Stimulated activated CD4-positive, alpha-beta T cell treated with anti-CD3 and anti-CD28 coated beads, Interleukin-4, amount 100 ng/mL, for 1 hour (primary cell): ENCODE data around the gene IL10RA.
"Not testable (repeated sequence)": the region's sequence is repeated elsewhere in the genome, so short reads cannot be mapped to it uniquely, and the experiment has no call there.

ENCODE experiments used
- DNase-seq: peaks from one replicate; pipeline ENCODE4 v3.0.0-alpha.2; 2020

The IL10RA gene

DNA sequence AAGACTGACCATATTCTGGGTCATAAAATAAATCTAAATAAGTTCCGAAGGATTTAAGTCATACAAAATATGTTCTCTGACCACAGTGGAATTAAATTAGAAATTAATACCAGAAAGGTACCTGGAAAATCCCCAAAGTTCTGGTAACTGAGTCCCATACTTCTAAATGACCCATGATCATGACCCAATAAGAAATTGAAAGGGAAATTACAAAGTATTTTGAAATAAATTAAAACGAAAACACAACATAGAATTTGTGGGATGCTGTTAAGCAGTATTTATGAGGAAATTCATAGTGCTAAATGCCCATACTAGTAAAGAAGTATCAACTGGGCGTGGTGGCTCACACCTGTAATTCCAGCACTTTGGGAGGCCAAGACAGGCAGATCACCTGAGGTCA, 23.4 kb upstream of the IL10RA start:
- DNase-seq = no peak

DNA sequence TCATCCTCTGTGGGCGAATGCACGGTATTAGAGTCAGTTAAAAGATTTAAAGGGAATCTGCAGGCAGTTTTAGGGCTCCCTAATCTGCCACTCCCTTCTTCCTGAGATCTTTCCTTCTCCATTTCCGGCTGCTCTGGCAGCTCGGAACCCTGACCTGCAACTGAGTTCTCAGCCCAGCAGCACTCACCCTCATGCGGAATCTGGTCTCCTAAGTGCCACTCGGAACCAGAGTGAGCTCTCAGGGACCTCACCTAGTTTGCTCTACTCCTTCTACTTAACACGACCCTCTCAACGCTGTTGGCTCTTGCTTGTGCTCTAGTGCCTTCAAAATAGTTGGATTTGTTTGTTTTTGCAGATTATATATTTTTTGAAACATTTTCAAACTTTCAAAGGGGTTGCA, 19.3 kb upstream of the IL10RA start:
- no peak for DNase-seq

- DNase-seq = no peak
Observed at GRCh38 chr11:117969160-117969991, 16.8 kb upstream of the IL10RA start.

- no peak for DNase-seq
Observed at GRCh38 chr11:117970400-117971024, 15.7 kb upstream of the IL10RA start.

DNA sequence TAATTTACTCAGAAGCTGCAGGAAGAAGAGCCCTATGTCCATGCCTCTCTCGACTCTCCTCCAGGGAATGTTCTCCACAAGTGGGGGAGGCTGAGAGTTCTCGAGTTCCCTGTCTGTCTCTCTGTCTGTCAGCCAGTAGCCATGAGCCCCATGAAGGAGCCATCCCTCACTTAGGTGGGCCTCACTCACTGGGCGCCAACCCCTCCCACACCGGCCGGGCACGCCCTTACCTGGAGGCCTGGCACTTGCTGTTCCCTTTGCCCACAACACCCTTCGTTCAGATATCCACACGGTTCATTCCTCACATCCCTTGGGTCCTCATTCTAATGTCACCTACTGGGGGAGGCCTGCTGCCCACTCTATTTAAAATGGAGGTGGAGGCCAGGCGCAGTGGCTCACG, 14.2 kb upstream of the IL10RA start:
- DNase-seq = no peak

GRCh38 chr11:117972629-117973502, 13.3 kb upstream of the IL10RA start:
- no peak for DNase-seq

DNA sequence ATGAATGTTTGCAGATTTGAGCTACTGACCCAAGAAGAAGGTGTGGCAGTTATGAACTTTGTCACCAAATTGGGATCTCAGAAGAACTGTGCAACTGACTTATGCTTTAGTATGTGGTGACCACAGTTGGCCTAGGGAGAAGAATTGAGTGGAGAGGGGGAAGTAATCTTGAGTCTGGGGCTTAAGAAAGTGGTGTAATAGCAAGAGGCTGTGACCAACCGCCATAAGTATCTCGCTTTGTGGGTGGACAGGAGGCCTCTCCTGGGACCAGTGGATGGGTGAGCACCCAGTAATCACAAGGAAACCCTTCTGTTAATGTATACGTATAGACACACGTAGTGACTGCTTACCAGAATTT, 12.7 kb upstream of the IL10RA start:
- DNase-seq = no peak

GRCh38 chr11:117976445-117976844, 9.7 kb upstream of the IL10RA start:
- DNase-seq = no peak

- DNase-seq = no peak
Observed at GRCh38 chr11:117977029-117977428, 9.2 kb upstream of the IL10RA start.

GRCh38 chr11:117977612-117978264, 8.5 kb upstream of the IL10RA start:
- not testable (repeated sequence) for DNase-seq

- DNase-seq = not testable (repeated sequence)
Observed at GRCh38 chr11:117978291-117978910, 7.8 kb upstream of the IL10RA start.

- no peak for DNase-seq
Observed at GRCh38 chr11:117978991-117979390, 7.2 kb upstream of the IL10RA start.

DNA sequence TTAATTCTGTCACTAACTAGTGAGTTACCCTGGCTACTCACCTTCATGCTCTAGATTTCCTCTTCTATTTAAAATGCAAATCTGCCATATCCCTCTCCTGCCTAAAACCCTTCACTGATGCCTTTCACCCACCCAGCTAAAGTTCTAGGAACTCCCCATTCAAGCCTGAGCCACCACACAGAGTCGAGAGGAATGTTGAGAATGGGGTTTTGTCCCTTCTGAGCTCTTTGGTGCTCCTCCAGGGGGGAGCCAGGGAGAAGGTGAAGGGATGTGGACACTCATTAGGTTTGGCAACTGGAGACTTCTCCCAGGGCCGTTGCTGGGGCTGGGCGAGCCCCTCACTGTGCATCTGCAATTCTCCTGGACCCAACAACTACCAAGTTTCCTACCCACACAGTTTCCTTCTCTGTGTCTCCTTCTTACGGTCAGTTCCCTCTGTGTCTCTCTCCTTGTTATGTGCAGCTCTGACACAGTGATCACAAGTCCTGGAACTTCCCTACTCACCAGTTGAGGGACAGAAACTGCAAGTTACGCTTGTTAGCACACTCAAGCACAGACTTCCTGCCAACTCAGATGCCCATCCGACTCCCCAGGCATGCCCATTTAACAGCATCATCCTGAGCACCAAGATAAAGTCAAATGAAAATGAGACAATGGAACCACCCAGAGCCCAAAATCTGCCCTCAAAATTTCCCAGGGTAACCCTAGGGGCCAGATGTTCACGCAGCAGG, 6.5 kb upstream of the IL10RA start:
- no peak for DNase-seq

- no peak for DNase-seq
Observed at GRCh38 chr11:117980280-117980679, 5.9 kb upstream of the IL10RA start.

- no peak for DNase-seq
Observed at GRCh38 chr11:117980720-117981119, 5.5 kb upstream of the IL10RA start.

GRCh38 chr11:117983163-117983475, 3.1 kb upstream of the IL10RA start:
- DNase-seq = no peak

DNA sequence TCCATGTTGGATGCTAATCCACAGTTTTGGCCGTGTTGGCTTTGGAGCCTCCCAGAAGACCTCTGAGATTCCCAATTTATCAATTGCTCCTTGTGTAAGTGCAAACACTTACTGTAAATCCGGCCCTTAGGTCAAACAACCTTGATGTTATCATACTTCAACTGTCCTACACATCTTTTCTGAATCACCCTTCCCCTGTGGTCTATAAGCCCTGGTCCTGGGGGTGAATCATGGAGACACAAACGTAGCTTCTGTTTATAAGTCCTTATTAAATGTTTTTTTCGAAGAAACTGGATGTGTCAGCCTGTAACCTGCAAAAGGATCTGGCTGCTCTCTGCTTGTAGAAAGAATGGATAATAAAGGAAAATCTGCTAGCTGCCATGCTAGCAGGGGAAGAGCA, 1.7 kb upstream of the IL10RA start:
- no peak for DNase-seq

GRCh38 chr11:117986981-117987574, 884 bp downstream of the IL10RA start:
- DNase-seq = peak; percentile 54

DNA sequence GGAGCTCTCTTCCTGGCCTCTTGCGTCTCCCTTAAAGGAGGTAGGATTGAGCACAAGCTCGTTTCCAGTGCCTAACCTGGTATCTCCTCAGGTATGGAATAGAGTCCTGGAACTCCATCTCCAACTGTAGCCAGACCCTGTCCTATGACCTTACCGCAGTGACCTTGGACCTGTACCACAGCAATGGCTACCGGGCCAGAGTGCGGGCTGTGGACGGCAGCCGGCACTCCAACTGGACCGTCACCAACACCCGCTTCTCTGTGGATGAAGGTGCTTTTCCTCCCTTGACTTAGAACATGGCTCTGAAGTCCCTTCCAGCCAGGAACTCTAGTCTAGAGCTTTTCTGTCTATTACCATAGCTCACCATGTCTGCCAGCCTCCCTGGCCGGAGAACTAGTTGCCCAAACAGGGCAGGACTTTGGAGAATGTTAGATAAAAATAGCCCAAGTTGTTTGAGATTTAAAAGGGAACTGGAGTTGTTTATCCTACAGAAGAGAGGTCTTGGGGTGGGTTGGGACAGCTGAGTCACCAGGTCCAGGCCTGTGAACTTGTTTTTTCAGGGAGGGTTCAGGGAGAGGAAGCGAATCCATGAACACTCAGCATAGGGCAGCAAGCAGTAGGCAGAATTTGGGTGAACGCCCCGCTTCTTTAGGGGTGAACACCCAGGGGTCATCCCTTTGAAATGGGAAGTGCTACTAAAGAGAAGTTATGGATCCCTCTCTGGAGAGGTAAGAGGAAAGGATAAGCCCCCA, 3.3 kb downstream of the IL10RA start:
- no peak for DNase-seq

GRCh38 chr11:117992136-117992535, 5.9 kb downstream of the IL10RA start:
- no peak for DNase-seq

- DNase-seq = no peak
Observed at GRCh38 chr11:117992620-117993019, 6.4 kb downstream of the IL10RA start.
